NK-92 (cell line): ENCODE results near the gene ZBTB1.
"Not testable (repeated sequence)": the region's sequence is repeated elsewhere in the genome, so short reads cannot be mapped to it uniquely, and the experiment has no call there.

ENCODE experiments used
- DNase-seq: peaks from one replicate; lab custom pipeline; 2025; ENCODE audit not compliant: unreplicated experiment; lab: John Stamatoyannopoulos, UW

The ZBTB1 gene

GRCh38 chr14:64563696-64564095, 59.1 kb downstream of the ZBTB1 start:
- no peak for DNase-seq

- DNase-seq = no peak
Observed at GRCh38 chr14:64566651-64567122, 62.1 kb downstream of the ZBTB1 start.

GRCh38 chr14:64569138-64569631, 64.6 kb downstream of the ZBTB1 start:
- DNase-seq = no peak

- not testable (repeated sequence) for DNase-seq
Observed at GRCh38 chr14:64569646-64570045, 65.1 kb downstream of the ZBTB1 start.

GRCh38 chr14:64572386-64573104, 68.0 kb downstream of the ZBTB1 start:
- no peak for DNase-seq

GRCh38 chr14:64573109-64573508, 68.5 kb downstream of the ZBTB1 start:
- no peak for DNase-seq
